Thymus (tissue), 11 donors: Measurements from ENCODE around the gene KRT5. TPM values are rescaled to one million over a fixed set of nuclear protein-coding genes. Genes with fewer than 3 reads are reported as not detected.

Source experiments
- DNase-seq, 9 donors: peaks; one replicate each; pipeline ENCODE4 v3.0.0-alpha.2; 2013; ENCODE audit warnings: low spot score in 9 of 9, low read depth in 6 of 9, missing footprints in 1 of 9
- H3K27ac ChIP-seq, 2 donors: one replicate each; pipeline ENCODE4 v1.5.1; 2013; ENCODE audit warnings: control low read depth in 1 of 2, low read depth in 1 of 2, low read length in 1 of 2, mild to moderate bottlenecking in 1 of 2, moderate library complexity in 1 of 2
- H3K27me3 ChIP-seq, 2 donors: one replicate each; pipeline ENCODE4 v1.5.1; 2013; ENCODE audit warnings: low read length in 1 of 2; ENCODE audit not compliant: control insufficient read depth in 2 of 2, insufficient read depth in 1 of 2
- H3K36me3 ChIP-seq, 2 donors: one replicate each; pipeline ENCODE4 v1.5.1; 2013; ENCODE audit warnings: low read length in 1 of 2, mild to moderate bottlenecking in 1 of 2, moderate library complexity in 1 of 2; ENCODE audit not compliant: control insufficient read depth in 2 of 2, insufficient read depth in 2 of 2
- H3K4me1 ChIP-seq, 2 donors: one replicate each; pipeline ENCODE4 v1.5.1; 2013; ENCODE audit warnings: low read length in 2 of 2; ENCODE audit not compliant: control insufficient read depth in 2 of 2, insufficient read depth in 2 of 2
- H3K4me3 ChIP-seq, 2 donors: one replicate each; pipeline ENCODE4 v1.5.1; 2013; ENCODE audit warnings: low read length in 2 of 2, control low read depth in 1 of 2, mild to moderate bottlenecking in 1 of 2
- H3K9me3 ChIP-seq, 2 donors: one replicate each; pipeline ENCODE4 v1.5.1; 2013; ENCODE audit warnings: low read length in 1 of 2, mild to moderate bottlenecking in 1 of 2; ENCODE audit not compliant: control insufficient read depth in 2 of 2, insufficient read depth in 1 of 2
- WGBS: extraction: QIAGEN DNeasy Blood & Tissue Kit; methylation state at CpG from one replicate; pipeline ENCODE4 v1.1.7; 2013; 5-methylcytosine and 5-hydroxymethylcytosine counted together
- polyA plus RNA-seq: library from polyadenylated mRNA; stranded (reverse); fragments of 200-250 nt; gene quantifications from one replicate; pipeline ENCODE4 v1.2.3, GENCODE V29; 2013
- total RNA-seq: library from RNA; stranded (reverse); fragments of 120-200 nt; gene quantifications from one replicate; pipeline ENCODE4 v1.2.4, GENCODE V29; 2013
- donor health status: healthy.

Gene KRT5
- total and polyA plus RNA-seq, 2 donors, result 326 to 1,023 TPM

GRCh38 chr12:52541709-52542108 is 21.5 kb upstream of the KRT5 start:
- Histone ChIP-seq H3K9me3 (no peaks in the 10 kb centered on the region), H3K36me3 (no peaks in the 10 kb centered on the region), H3K4me3 (no peak overlapping the region), H3K27me3 (peaks cover 0 to 2% of the 10 kb centered on the region in 2 donors), H3K27ac (no peak overlapping the region), H3K4me1 (peaks cover 0 to 3% of the 10 kb centered on the region in 2 donors)
- no peak for DNase-seq
- 94% methylated on average over 5 of the region's 5 CpGs for WGBS

- H3K27ac ChIP-seq, result no peak overlapping the region
- H3K4me3 ChIP-seq, result no peak overlapping the region
- no peaks in the 10 kb centered on the region for H3K9me3 ChIP-seq
- WGBS, result 96% methylated on average over 7 of the region's 7 CpGs
- peaks cover 0 to 3% of the 10 kb centered on the region in 2 donors for H3K4me1 ChIP-seq
- H3K27me3 ChIP-seq, result peaks cover 0 to 2% of the 10 kb centered on the region in 2 donors
- H3K36me3 ChIP-seq, result no peaks in the 10 kb centered on the region
- DNase-seq, result no peak
Observed at GRCh38 chr12:52540531-52540930, 20.3 kb upstream of the KRT5 start.

- no peak for DNase-seq
- no peaks in the 10 kb centered on the region for H3K9me3 ChIP-seq
- no peaks in the 10 kb centered on the region for H3K36me3 ChIP-seq
- H3K27ac ChIP-seq, result no peak overlapping the region
- 94% methylated on average over 3 of the region's 3 CpGs for WGBS
- H3K4me3 ChIP-seq, result no peak overlapping the region
- H3K27me3 ChIP-seq, result peaks cover 0 to 2% of the 10 kb centered on the region in 2 donors
- H3K4me1 ChIP-seq, result peaks cover 0 to under 1% of the 10 kb centered on the region in 2 donors
Observed at GRCh38 chr12:52539821-52540173, 19.6 kb upstream of the KRT5 start.

- Histone ChIP-seq H3K9me3 (no peaks in the 10 kb centered on the region), H3K36me3 (no peaks in the 10 kb centered on the region), H3K4me1 (no peaks in the 10 kb centered on the region), H3K27ac (no peak overlapping the region), H3K27me3 (no peaks in the 10 kb centered on the region), H3K4me3 (no peak overlapping the region)
- DNase-seq, result no peak
- WGBS, result 86% methylated on average over 5 of the region's 5 CpGs
Observed at GRCh38 chr12:52539083-52539820, 19.1 kb upstream of the KRT5 start.

- no peak for DNase-seq
- H3K36me3 ChIP-seq, result no peaks in the 10 kb centered on the region
- H3K4me3 ChIP-seq, result no peak overlapping the region
- H3K4me1 ChIP-seq, result no peaks in the 10 kb centered on the region
- 89% methylated on average over 3 of the region's 3 CpGs for WGBS
- no peaks in the 10 kb centered on the region for H3K9me3 ChIP-seq
- peaks cover 0 to 3% of the 10 kb centered on the region in 2 donors for H3K27me3 ChIP-seq
- no peak overlapping the region for H3K27ac ChIP-seq
Observed at GRCh38 chr12:52537101-52537500, 16.9 kb upstream of the KRT5 start.

- no peaks in the 10 kb centered on the region for H3K4me1 ChIP-seq
- H3K27me3 ChIP-seq, result peaks cover 0 to 7% of the 10 kb centered on the region in 2 donors
- H3K9me3 ChIP-seq, result no peaks in the 10 kb centered on the region
- no peak overlapping the region for H3K27ac ChIP-seq
- no peak for DNase-seq
- 86% methylated on average over 1 of the region's 1 CpG for WGBS
- no peak overlapping the region for H3K4me3 ChIP-seq
- H3K36me3 ChIP-seq, result no peaks in the 10 kb centered on the region
Observed at GRCh38 chr12:52535574-52535973, 15.4 kb upstream of the KRT5 start.

GRCh38 chr12:52534482-52534881 is 14.3 kb upstream of the KRT5 start:
- 96% methylated on average over 5 of the region's 5 CpGs for WGBS
- Histone ChIP-seq H3K4me1 (no peaks in the 10 kb centered on the region), H3K36me3 (no peaks in the 10 kb centered on the region), H3K4me3 (no peak overlapping the region), H3K9me3 (no peaks in the 10 kb centered on the region), H3K27me3 (peaks cover 0 to 7% of the 10 kb centered on the region in 2 donors), H3K27ac (no peak overlapping the region)
- DNase-seq, result no peak

GRCh38 chr12:52533686-52534470 is 13.7 kb upstream of the KRT5 start:
- Histone ChIP-seq H3K27me3 (peaks cover 0 to 7% of the 10 kb centered on the region in 2 donors), H3K27ac (no peak overlapping the region), H3K36me3 (no peaks in the 10 kb centered on the region), H3K4me3 (no peak overlapping the region), H3K9me3 (no peaks in the 10 kb centered on the region), H3K4me1 (no peaks in the 10 kb centered on the region)
- 76% methylated on average over 10 of the region's 10 CpGs for WGBS
- DNase-seq, result no peak

GRCh38 chr12:52532636-52533035 is 12.4 kb upstream of the KRT5 start:
- Histone ChIP-seq H3K4me3 (no peak overlapping the region), H3K36me3 (no peaks in the 10 kb centered on the region), H3K4me1 (no peaks in the 10 kb centered on the region), H3K9me3 (no peaks in the 10 kb centered on the region), H3K27ac (no peak overlapping the region), H3K27me3 (peaks cover 0 to 7% of the 10 kb centered on the region in 2 donors)
- no peak for DNase-seq
- WGBS, result 77% methylated on average over 4 of the region's 4 CpGs
